ENCODE data around the gene ARHGEF16.

The ARHGEF16 gene

DNA sequence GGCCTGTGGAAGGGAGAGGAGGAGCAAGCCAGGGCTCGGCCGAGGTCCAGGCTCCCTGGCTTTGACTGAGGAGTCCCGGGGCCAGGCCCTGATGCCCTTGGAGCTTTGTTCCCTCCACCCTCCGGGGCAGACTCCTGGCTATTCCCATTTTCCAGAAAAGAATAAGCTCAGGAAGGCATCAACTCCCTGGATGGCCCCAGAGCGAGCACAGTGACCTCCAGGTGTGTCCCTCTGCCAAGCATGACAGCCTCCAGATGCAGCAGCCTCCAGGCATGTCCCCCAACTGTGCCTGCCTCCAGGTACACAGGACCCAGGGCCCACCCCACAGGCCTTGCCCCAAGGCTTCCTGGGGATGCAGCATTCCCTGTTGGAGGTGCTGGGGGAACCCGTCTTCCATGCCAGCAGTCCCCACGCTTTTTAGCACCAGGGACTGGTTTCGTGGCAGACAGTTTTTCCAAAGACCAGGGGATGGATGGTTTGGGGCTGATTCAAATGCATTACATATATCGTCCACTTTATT, 15.7 kb upstream of the ARHGEF16 start:
- H3K9me3 ChIP-seq (ENCODE audit: control insufficient read depth, low read length) = no peaks in the 10 kb centered on the region
- no peaks in the 10 kb centered on the region for H3K36me3 ChIP-seq (ENCODE audit: control insufficient read depth, insufficient read depth, low read length)
- 86 to 89% methylated on average over 8 to 9 of the region's 9 CpGs for WGBS, 2 experiments
- H3K27me3 ChIP-seq (ENCODE audit: control insufficient read depth, insufficient read depth, low read length, poor library complexity, severe bottlenecking) = no peaks in the 10 kb centered on the region
- H3K4me3 ChIP-seq (ENCODE audit: insufficient read depth, low read depth, low read length) = no peak overlapping the region
- peaks cover 22% of the 10 kb centered on the region for H3K4me1 ChIP-seq (ENCODE audit: control insufficient read depth, insufficient read depth, low read length)
- no peak overlapping the region for H3K27ac ChIP-seq (ENCODE audit: insufficient read depth, low read depth, low read length, poor library complexity, severe bottlenecking)

- Histone ChIP-seq H3K36me3 (ENCODE audit: control insufficient read depth, insufficient read depth, low read length) (no peaks in the 10 kb centered on the region), H3K27ac (ENCODE audit: insufficient read depth, low read depth, low read length, poor library complexity, severe bottlenecking) (no peak overlapping the region), H3K4me1 (ENCODE audit: control insufficient read depth, insufficient read depth, low read length) (peaks cover 22% of the 10 kb centered on the region), H3K9me3 (ENCODE audit: control insufficient read depth, low read length) (no peaks in the 10 kb centered on the region), H3K4me3 (ENCODE audit: insufficient read depth, low read depth, low read length) (no peak overlapping the region), H3K27me3 (ENCODE audit: control insufficient read depth, insufficient read depth, low read length, poor library complexity, severe bottlenecking) (no peaks in the 10 kb centered on the region)
- WGBS, 2 experiments = 78 to 82% methylated on average over 27 of the region's 27 CpGs
These were observed 14.8 kb upstream of the ARHGEF16 start for GRCh38 chr1:3439346-3440299.

- Histone ChIP-seq H3K4me1 (ENCODE audit: control insufficient read depth, insufficient read depth, low read length) (peaks cover 22% of the 10 kb centered on the region), H3K4me3 (ENCODE audit: insufficient read depth, low read depth, low read length) (no peak overlapping the region), H3K36me3 (ENCODE audit: control insufficient read depth, insufficient read depth, low read length) (no peaks in the 10 kb centered on the region), H3K27ac (ENCODE audit: insufficient read depth, low read depth, low read length, poor library complexity, severe bottlenecking) (no peak overlapping the region), H3K27me3 (ENCODE audit: control insufficient read depth, insufficient read depth, low read length, poor library complexity, severe bottlenecking) (no peaks in the 10 kb centered on the region), H3K9me3 (ENCODE audit: control insufficient read depth, low read length) (no peaks in the 10 kb centered on the region)
- 76 to 77% methylated on average over 10 of the region's 10 CpGs for WGBS, 2 experiments
These were observed 14.2 kb upstream of the ARHGEF16 start for GRCh38 chr1:3440300-3440681.

- H3K27ac ChIP-seq (ENCODE audit: insufficient read depth, low read depth, low read length, poor library complexity, severe bottlenecking) = peak overlapping the region; percentile 67
- 84 to 87% methylated on average over 20 of the region's 20 CpGs for WGBS, 2 experiments
- no peaks in the 10 kb centered on the region for H3K27me3 ChIP-seq (ENCODE audit: control insufficient read depth, insufficient read depth, low read length, poor library complexity, severe bottlenecking)
- no peak overlapping the region for H3K4me3 ChIP-seq (ENCODE audit: insufficient read depth, low read depth, low read length)
- H3K36me3 ChIP-seq (ENCODE audit: control insufficient read depth, insufficient read depth, low read length) = no peaks in the 10 kb centered on the region
- peaks cover 22% of the 10 kb centered on the region for H3K4me1 ChIP-seq (ENCODE audit: control insufficient read depth, insufficient read depth, low read length)
- no peaks in the 10 kb centered on the region for H3K9me3 ChIP-seq (ENCODE audit: control insufficient read depth, low read length)
These were observed 13.6 kb upstream of the ARHGEF16 start for GRCh38 chr1:3440711-3441409.

- peak overlapping the region; percentile 81 for H3K27ac ChIP-seq (ENCODE audit: insufficient read depth, low read depth, low read length, poor library complexity, severe bottlenecking)
These were observed 13.0 kb upstream of the ARHGEF16 start for GRCh38 chr1:3441410-3441847.

DNA sequence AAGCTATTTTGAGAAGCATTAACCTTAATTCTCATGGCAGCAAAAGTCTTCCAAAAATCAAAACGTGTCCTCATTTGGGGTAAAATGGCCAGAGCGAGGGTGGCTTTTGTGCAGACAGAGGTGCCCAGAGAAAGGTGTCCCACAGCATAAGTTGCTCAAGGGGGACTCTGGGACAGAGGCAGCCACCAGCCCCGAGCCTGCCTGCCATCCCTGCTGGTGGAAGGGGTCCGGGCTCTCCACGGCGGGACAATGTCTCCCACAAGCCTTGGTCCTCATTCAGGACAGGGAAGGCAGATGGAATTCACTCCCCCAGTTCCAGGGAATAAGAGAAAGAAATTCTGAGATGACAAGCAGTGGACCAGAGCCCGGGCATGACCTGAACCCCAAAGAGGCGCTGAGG, 12.6 kb upstream of the ARHGEF16 start:
- WGBS, 2 experiments = 92 to 93% methylated on average over 8 of the region's 8 CpGs
- peaks cover 22% of the 10 kb centered on the region for H3K4me1 ChIP-seq (ENCODE audit: control insufficient read depth, insufficient read depth, low read length)
- H3K27me3 ChIP-seq (ENCODE audit: control insufficient read depth, insufficient read depth, low read length, poor library complexity, severe bottlenecking) = no peaks in the 10 kb centered on the region
- no peaks in the 10 kb centered on the region for H3K36me3 ChIP-seq (ENCODE audit: control insufficient read depth, insufficient read depth, low read length)
- no peaks in the 10 kb centered on the region for H3K9me3 ChIP-seq (ENCODE audit: control insufficient read depth, low read length)
- no peak overlapping the region for H3K4me3 ChIP-seq (ENCODE audit: insufficient read depth, low read depth, low read length)
- peak overlapping the region; percentile 81 for H3K27ac ChIP-seq (ENCODE audit: insufficient read depth, low read depth, low read length, poor library complexity, severe bottlenecking)

More at GRCh38 chr1:3441410-3441847, 13.0 kb upstream of the ARHGEF16 start:
- no peak overlapping the region for H3K4me3 ChIP-seq (ENCODE audit: insufficient read depth, low read depth, low read length)
- peaks cover 22% of the 10 kb centered on the region for H3K4me1 ChIP-seq (ENCODE audit: control insufficient read depth, insufficient read depth, low read length)
- H3K36me3 ChIP-seq (ENCODE audit: control insufficient read depth, insufficient read depth, low read length) = no peaks in the 10 kb centered on the region
- no peaks in the 10 kb centered on the region for H3K9me3 ChIP-seq (ENCODE audit: control insufficient read depth, low read length)
- WGBS, 2 experiments = 73 to 76% methylated on average over 8 of the region's 8 CpGs
- H3K27me3 ChIP-seq (ENCODE audit: control insufficient read depth, insufficient read depth, low read length, poor library complexity, severe bottlenecking) = no peaks in the 10 kb centered on the region

- Histone ChIP-seq H3K27ac (ENCODE audit: insufficient read depth, low read depth, low read length, poor library complexity, severe bottlenecking) (no peak overlapping the region), H3K27me3 (ENCODE audit: control insufficient read depth, insufficient read depth, low read length, poor library complexity, severe bottlenecking) (no peaks in the 10 kb centered on the region), H3K4me3 (ENCODE audit: insufficient read depth, low read depth, low read length) (no peak overlapping the region), H3K9me3 (ENCODE audit: control insufficient read depth, low read length) (no peaks in the 10 kb centered on the region), H3K4me1 (ENCODE audit: control insufficient read depth, insufficient read depth, low read length) (peaks cover 22% of the 10 kb centered on the region), H3K36me3 (ENCODE audit: control insufficient read depth, insufficient read depth, low read length) (no peaks in the 10 kb centered on the region)
- WGBS, 2 experiments = 87% methylated on average over 13 of the region's 13 CpGs
These were observed 12.1 kb upstream of the ARHGEF16 start for GRCh38 chr1:3442331-3442730.

DNA sequence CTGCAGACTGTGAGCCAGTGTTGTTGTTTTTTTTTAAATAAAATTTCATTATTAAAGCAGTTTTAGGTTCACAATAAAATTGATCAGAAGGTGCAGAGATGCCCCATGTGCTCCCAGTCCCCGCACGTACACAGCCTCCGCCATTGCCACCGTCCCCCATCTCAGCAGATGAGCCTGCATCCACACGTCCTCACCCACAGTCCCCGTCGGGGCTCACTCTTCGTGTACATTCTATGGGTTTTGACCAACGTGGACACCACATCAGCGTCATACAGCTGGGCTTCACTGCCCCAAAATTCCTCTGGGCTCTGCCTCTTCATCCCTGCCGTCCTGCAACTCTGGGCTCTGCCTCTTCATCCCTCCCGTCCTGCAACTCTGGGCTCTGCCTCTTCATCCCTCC, 11.6 kb upstream of the ARHGEF16 start:
- H3K27me3 ChIP-seq (ENCODE audit: control insufficient read depth, insufficient read depth, low read length, poor library complexity, severe bottlenecking) = no peaks in the 10 kb centered on the region

GRCh38 chr1:3443807-3444206, 10.7 kb upstream of the ARHGEF16 start:
- H3K4me1 ChIP-seq (ENCODE audit: control insufficient read depth, insufficient read depth, low read length) = peaks cover 22% of the 10 kb centered on the region
- H3K27me3 ChIP-seq (ENCODE audit: control insufficient read depth, insufficient read depth, low read length, poor library complexity, severe bottlenecking) = peaks cover 2% of the 10 kb centered on the region
- no peaks in the 10 kb centered on the region for H3K36me3 ChIP-seq (ENCODE audit: control insufficient read depth, insufficient read depth, low read length)
- H3K9me3 ChIP-seq (ENCODE audit: control insufficient read depth, low read length) = no peaks in the 10 kb centered on the region
- H3K27ac ChIP-seq (ENCODE audit: insufficient read depth, low read depth, low read length, poor library complexity, severe bottlenecking) = no peak overlapping the region
- H3K4me3 ChIP-seq (ENCODE audit: insufficient read depth, low read depth, low read length) = no peak overlapping the region
- 95 to 96% methylated on average over 7 of the region's 7 CpGs for WGBS, 2 experiments

More for the DNA sequence above, 11.6 kb upstream of the ARHGEF16 start:
- Histone ChIP-seq H3K4me1 (ENCODE audit: control insufficient read depth, insufficient read depth, low read length) (peaks cover 22% of the 10 kb centered on the region), H3K4me3 (ENCODE audit: insufficient read depth, low read depth, low read length) (no peak overlapping the region), H3K9me3 (ENCODE audit: control insufficient read depth, low read length) (no peaks in the 10 kb centered on the region), H3K27ac (ENCODE audit: insufficient read depth, low read depth, low read length, poor library complexity, severe bottlenecking) (no peak overlapping the region), H3K36me3 (ENCODE audit: control insufficient read depth, insufficient read depth, low read length) (no peaks in the 10 kb centered on the region)
- 91 to 92% methylated on average over 12 of the region's 12 CpGs for WGBS, 2 experiments

- Histone ChIP-seq H3K36me3 (ENCODE audit: control insufficient read depth, insufficient read depth, low read length) (no peaks in the 10 kb centered on the region), H3K27ac (ENCODE audit: insufficient read depth, low read depth, low read length, poor library complexity, severe bottlenecking) (no peak overlapping the region), H3K27me3 (ENCODE audit: control insufficient read depth, insufficient read depth, low read length, poor library complexity, severe bottlenecking) (peaks cover 3% of the 10 kb centered on the region), H3K9me3 (ENCODE audit: control insufficient read depth, low read length) (no peaks in the 10 kb centered on the region), H3K4me3 (ENCODE audit: insufficient read depth, low read depth, low read length) (no peak overlapping the region), H3K4me1 (ENCODE audit: control insufficient read depth, insufficient read depth, low read length) (peaks cover 22% of the 10 kb centered on the region)
- WGBS, 2 experiments = 93 to 97% methylated on average over 18 of the region's 18 CpGs
These were observed 10.2 kb upstream of the ARHGEF16 start for GRCh38 chr1:3444298-3444697.

All from ectodermal cell (in vitro differentiated cells).